HepG2 (cell line): ENCODE measurements around the gene SKI. TPM values are rescaled to one million over a fixed set of nuclear protein-coding genes. Genes with fewer than 3 reads are reported as not detected.

Experiments used
- ADNP ChIP-seq: sonication (generic); formaldehyde crosslinking; IDR thresholded peaks from 2 replicates; pipeline ENCODE4 v1.4.0; 2020; ENCODE audit warnings: missing genetic modification reagents
- ASH2L ChIP-seq: fragments of 300-600, 200-600 bp; sonication (generic); IDR thresholded peaks from 2 replicates; pipeline ENCODE4 v1.7.0; 2017; ENCODE audit warnings: low read depth, mild to moderate bottlenecking, moderate library complexity, mixed read lengths, low read length; ENCODE audit not compliant: insufficient read length
- DMAP1 ChIP-seq: IDR thresholded peaks from 2 replicates; pipeline ENCODE4 v1.6.1; 2016
- KAT8 ChIP-seq: IDR thresholded peaks from 2 replicates; pipeline ENCODE4 v1.6.1; 2016; ENCODE audit warnings: missing genetic modification reagents, missing compliant biosample characterization
- MTA1 ChIP-seq: sonication (generic); formaldehyde crosslinking; IDR thresholded peaks from 2 replicates; pipeline ENCODE4 v1.4.0; 2020; ENCODE audit warnings: missing genetic modification reagents, mild to moderate bottlenecking, borderline replicate concordance
- NFYC ChIP-seq: IDR thresholded peaks from 2 replicates; pipeline ENCODE4 v1.6.1; 2016; ENCODE audit warnings: missing genetic modification reagents, missing compliant biosample characterization
- NONO ChIP-seq, 2 experiments: fragments of 450-650 bp in 1 of 2; sonication (generic) in 1 of 2; formaldehyde crosslinking in 1 of 2; IDR thresholded peaks in 1 of 2; conservative IDR thresholded peaks in 1 of 2; 2 replicates each; pipeline versions ENCODE4 v1.6.1 to v1.8.0; 2017 to 2022; ENCODE audit warnings: mild to moderate bottlenecking in 1 of 2, missing genetic modification reagents in 1 of 2, moderate library complexity in 1 of 2
- PRPF4 ChIP-seq: fragments of 200-400 bp; formaldehyde crosslinking; IDR thresholded peaks from 2 replicates; pipeline ENCODE4 v1.6.1; 2016; ENCODE audit warnings: low read length, low read depth; ENCODE audit not compliant: poor library complexity, severe bottlenecking
- SAFB2 ChIP-seq: sonication (generic); formaldehyde crosslinking; IDR thresholded peaks from 2 replicates; pipeline ENCODE4 v1.5.1; 2020; ENCODE audit warnings: missing genetic modification reagents, low read depth, mild to moderate bottlenecking, borderline replicate concordance
- SCMH1 ChIP-seq: sonication (generic); formaldehyde crosslinking; IDR thresholded peaks from 2 replicates; pipeline ENCODE4 v1.9.0; 2021; ENCODE audit warnings: missing genetic modification reagents, mild to moderate bottlenecking, borderline replicate concordance
- ZNF776 ChIP-seq: sonication (generic); formaldehyde crosslinking; IDR thresholded peaks from 2 replicates; pipeline ENCODE4 v1.4.0; 2020; ENCODE audit warnings: mild to moderate bottlenecking, missing genetic modification reagents
- polyA plus RNA-seq, 8 experiments: library from polyadenylated mRNA; depleted of rRNA in 3 of 8; stranded (reverse) in 7 of 8; unstranded in 1 of 8; fragments of >200 nt; fragmentation: Illumina TruSeq in 4 of 8; extraction: Trizol in 4 of 8; gene quantifications; 2 replicates each; pipeline versions ENCODE4 v1.2.1 to v1.2.3, GENCODE V29; 2011 to 2016; ENCODE audit warnings: low read depth in 4 of 8, missing spikeins in 1 of 8, mixed read lengths in 1 of 8; ENCODE audit not compliant: insufficient read depth in 1 of 8
- total RNA-seq, 5 experiments: library from RNA; depleted of rRNA; stranded (reverse); fragments of >200 nt; fragmentation: Illumina TruSeq; extraction: Trizol; gene quantifications; 2 replicates each; pipeline ENCODE4 v1.2.3, GENCODE V29; 2016; ENCODE audit warnings: low read depth in 1 of 5
- TF ChIP-seq, protein P1 (sequence below): sonication (generic); formaldehyde crosslinking; IDR thresholded peaks from one replicate; pipeline ENCODE4 v1.5.1; 2020; ENCODE audit warnings: mild to moderate bottlenecking, missing genetic modification reagents; ENCODE audit errors: not compliant biosample characterization
- TF ChIP-seq, protein P2 (sequence below): sonication (generic); formaldehyde crosslinking; IDR thresholded peaks from 2 replicates; pipeline ENCODE4 v1.4.0; 2020; ENCODE audit warnings: missing genetic modification reagents, borderline replicate concordance
- TF ChIP-seq, protein P3 (sequence below): sonication (generic); formaldehyde crosslinking; IDR thresholded peaks from 2 replicates; pipeline ENCODE4 v1.5.1; 2020; ENCODE audit warnings: missing genetic modification reagents, mild to moderate bottlenecking, borderline replicate concordance
- TF ChIP-seq, protein P4 (sequence below): sonication (generic); formaldehyde crosslinking; IDR thresholded peaks from 2 replicates; pipeline ENCODE4 v1.9.0; 2021; ENCODE audit warnings: missing genetic modification reagents, borderline replicate concordance

The SKI gene
- total and polyA plus RNA-seq, 2 of the 13 experiments (the other 11 are each of a cell fraction or from before 2014, with no cell fraction given): 4.7 to 6.9 TPM

DNA sequence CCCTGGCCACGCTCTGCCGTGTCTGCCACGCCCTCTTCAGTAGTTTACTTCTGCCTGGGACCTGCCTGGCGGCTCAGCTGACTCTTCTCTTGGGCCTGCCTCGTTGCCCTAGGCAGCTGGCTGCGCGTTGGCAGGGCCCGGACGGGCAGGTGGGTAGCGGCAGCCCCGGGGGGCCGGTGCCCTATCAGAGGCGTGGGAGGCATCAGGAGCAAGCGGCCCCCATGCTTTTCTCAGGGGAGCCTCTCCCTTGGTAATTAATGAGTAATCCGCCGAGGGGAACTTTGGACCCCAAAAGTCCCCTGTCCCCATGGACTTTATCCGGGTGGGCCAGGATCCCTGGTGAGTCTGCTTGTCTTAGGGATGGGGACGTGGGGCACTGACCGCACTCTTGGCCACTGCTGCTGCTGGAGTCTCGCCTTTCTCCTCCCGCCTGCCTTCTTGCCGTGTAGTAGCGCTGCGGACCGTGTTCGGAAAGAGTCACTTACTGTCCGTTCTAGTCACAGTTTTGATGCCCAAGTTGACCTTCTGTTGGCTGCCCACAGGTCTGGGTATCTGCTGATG is 22.7 kb downstream of the SKI start (continued):
- TF ChIP-seq, protein P1, sequence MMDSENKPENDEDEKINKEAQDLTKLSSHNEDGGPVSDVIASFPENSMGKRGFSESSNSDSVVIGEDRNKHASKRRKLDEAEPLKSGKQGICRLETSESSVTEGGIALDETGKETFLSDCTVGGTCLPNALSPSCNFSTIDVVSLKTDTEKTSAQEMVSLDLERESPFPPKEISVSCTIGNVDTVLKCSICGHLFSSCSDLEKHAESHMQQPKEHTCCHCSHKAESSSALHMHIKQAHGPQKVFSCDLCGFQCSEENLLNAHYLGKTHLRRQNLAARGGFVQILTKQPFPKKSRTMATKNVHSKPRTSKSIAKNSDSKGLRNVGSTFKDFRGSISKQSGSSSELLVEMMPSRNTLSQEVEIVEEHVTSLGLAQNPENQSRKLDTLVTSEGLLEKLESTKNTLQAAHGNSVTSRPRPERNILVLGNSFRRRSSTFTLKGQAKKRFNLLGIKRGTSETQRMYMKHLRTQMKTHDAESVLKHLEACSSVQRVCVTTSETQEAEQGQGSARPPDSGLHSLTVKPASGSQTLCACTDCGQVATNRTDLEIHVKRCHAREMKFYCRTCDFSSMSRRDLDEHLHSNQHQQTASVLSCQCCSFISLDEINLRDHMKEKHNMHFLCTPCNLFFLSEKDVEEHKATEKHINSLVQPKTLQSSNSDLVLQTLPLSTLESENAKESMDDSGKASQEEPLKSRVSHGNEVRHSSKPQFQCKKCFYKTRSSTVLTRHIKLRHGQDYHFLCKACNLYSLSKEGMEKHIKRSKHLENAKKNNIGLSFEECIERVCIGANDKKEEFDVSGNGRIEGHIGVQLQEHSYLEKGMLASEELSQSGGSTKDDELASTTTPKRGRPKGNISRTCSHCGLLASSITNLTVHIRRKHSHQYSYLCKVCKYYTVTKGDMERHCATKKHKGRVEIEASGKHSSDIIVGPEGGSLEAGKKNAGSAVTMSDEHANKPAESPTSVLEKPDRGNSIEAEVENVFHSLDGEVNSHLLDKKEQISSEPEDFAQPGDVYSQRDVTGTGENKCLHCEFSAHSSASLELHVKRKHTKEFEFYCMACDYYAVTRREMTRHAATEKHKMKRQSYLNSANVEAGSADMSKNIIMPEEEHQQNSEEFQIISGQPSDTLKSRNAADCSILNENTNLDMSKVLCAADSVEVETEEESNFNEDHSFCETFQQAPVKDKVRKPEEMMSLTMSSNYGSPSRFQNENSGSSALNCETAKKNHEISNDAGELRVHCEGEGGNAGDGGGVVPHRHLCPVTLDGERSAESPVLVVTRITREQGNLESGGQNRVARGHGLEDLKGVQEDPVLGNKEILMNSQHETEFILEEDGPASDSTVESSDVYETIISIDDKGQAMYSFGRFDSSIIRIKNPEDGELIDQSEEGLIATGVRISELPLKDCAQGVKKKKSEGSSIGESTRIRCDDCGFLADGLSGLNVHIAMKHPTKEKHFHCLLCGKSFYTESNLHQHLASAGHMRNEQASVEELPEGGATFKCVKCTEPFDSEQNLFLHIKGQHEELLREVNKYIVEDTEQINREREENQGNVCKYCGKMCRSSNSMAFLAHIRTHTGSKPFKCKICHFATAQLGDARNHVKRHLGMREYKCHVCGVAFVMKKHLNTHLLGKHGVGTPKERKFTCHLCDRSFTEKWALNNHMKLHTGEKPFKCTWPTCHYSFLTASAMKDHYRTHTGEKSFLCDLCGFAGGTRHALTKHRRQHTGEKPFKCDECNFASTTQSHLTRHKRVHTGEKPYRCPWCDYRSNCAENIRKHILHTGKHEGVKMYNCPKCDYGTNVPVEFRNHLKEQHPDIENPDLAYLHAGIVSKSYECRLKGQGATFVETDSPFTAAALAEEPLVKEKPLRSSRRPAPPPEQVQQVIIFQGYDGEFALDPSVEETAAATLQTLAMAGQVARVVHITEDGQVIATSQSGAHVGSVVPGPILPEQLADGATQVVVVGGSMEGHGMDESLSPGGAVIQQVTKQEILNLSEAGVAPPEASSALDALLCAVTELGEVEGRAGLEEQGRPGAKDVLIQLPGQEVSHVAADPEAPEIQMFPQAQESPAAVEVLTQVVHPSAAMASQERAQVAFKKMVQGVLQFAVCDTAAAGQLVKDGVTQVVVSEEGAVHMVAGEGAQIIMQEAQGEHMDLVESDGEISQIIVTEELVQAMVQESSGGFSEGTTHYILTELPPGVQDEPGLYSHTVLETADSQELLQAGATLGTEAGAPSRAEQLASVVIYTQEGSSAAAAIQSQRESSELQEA: no peak
- TF ChIP-seq NFYC (peak; percentile 40; the same call in 1 of the 2 replicates), MTA1 (CRISPR knock-in tag) (peak; percentile 68), PRPF4 (no peak), SCMH1 (CRISPR knock-in tag) (no peak), KAT8 (CRISPR knock-in tag) (peak; percentile 64), DMAP1 (CRISPR knock-in tag) (peak; percentile 48; the same call in 1 of the 2 replicates), SAFB2 (CRISPR knock-in tag) (no peak), NONO (IDR thresholded peaks at IDR 0.05) (no peak), NONO (CRISPR knock-in tag; conservative IDR thresholded peaks at IDR 0.05) (no peak), ZNF776 (no peak), ADNP (CRISPR knock-in tag) (no peak), ASH2L (peak; percentile 67)
- TF ChIP-seq, protein P2, sequence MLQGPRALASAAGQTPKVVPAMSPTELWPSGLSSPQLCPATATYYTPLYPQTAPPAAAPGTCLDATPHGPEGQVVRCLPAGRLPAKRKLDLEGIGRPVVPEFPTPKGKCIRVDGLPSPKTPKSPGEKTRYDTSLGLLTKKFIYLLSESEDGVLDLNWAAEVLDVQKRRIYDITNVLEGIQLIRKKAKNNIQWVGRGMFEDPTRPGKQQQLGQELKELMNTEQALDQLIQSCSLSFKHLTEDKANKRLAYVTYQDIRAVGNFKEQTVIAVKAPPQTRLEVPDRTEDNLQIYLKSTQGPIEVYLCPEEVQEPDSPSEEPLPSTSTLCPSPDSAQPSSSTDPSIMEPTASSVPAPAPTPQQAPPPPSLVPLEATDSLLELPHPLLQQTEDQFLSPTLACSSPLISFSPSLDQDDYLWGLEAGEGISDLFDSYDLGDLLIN (CRISPR knock-in tag): no peak
- TF ChIP-seq, protein P3, sequence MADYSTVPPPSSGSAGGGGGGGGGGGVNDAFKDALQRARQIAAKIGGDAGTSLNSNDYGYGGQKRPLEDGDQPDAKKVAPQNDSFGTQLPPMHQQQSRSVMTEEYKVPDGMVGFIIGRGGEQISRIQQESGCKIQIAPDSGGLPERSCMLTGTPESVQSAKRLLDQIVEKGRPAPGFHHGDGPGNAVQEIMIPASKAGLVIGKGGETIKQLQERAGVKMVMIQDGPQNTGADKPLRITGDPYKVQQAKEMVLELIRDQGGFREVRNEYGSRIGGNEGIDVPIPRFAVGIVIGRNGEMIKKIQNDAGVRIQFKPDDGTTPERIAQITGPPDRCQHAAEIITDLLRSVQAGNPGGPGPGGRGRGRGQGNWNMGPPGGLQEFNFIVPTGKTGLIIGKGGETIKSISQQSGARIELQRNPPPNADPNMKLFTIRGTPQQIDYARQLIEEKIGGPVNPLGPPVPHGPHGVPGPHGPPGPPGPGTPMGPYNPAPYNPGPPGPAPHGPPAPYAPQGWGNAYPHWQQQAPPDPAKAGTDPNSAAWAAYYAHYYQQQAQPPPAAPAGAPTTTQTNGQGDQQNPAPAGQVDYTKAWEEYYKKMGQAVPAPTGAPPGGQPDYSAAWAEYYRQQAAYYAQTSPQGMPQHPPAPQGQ (CRISPR knock-in tag): no peak
- TF ChIP-seq, protein P4, sequence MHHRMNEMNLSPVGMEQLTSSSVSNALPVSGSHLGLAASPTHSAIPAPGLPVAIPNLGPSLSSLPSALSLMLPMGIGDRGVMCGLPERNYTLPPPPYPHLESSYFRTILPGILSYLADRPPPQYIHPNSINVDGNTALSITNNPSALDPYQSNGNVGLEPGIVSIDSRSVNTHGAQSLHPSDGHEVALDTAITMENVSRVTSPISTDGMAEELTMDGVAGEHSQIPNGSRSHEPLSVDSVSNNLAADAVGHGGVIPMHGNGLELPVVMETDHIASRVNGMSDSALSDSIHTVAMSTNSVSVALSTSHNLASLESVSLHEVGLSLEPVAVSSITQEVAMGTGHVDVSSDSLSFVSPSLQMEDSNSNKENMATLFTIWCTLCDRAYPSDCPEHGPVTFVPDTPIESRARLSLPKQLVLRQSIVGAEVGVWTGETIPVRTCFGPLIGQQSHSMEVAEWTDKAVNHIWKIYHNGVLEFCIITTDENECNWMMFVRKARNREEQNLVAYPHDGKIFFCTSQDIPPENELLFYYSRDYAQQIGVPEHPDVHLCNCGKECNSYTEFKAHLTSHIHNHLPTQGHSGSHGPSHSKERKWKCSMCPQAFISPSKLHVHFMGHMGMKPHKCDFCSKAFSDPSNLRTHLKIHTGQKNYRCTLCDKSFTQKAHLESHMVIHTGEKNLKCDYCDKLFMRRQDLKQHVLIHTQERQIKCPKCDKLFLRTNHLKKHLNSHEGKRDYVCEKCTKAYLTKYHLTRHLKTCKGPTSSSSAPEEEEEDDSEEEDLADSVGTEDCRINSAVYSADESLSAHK (CRISPR knock-in tag): no peak; the same call in 1 of the 2 replicates
